Prostate gland (tissue), 2 donors: ENCODE data around the gene CACNA1B.

Experiments used
- CTCF ChIP-seq, 4 experiments: fragments of 200-600 bp in 2 of 4; fragments of 450-650 bp in 2 of 4; sonication (generic) in 2 of 4; IDR thresholded peaks; 1 replicate in 3 of 4; 2 replicates in 1 of 4; pipeline ENCODE4 v1.5.1; 2016 to 2019; ENCODE audit warnings: antibody characterized with exemption in 4 of 4, mild to moderate bottlenecking in 2 of 4, moderate library complexity in 2 of 4
- POLR2AphosphoS5 ChIP-seq: sonication (generic); formaldehyde crosslinking; IDR thresholded peaks from one replicate; pipeline ENCODE4 v1.6.1; 2017; ENCODE audit warnings: antibody characterized with exemption

- TF ChIP-seq CTCF (IDR thresholded peaks at IDR 0.05), result no peak
- no peak for TF ChIP-seq POLR2AphosphoS5
Observed at GRCh38 chr9:138031186-138031585, 153.6 kb downstream of the CACNA1B start.
